Muscle layer of colon (tissue), 2 donors: ENCODE results near the gene ST7L.

Source experiments
- H3K27ac ChIP-seq: one replicate; pipeline ENCODE4 v1.7.0; 2013; ENCODE audit warnings: low read depth, mild to moderate bottlenecking, low read length, moderate library complexity
- H3K27me3 ChIP-seq, 2 donors: one replicate each; pipeline ENCODE4 v1.7.0; 2013; ENCODE audit warnings: low read length in 2 of 2, mild to moderate bottlenecking in 2 of 2; ENCODE audit not compliant: insufficient read depth in 2 of 2, control insufficient read depth in 1 of 2
- H3K36me3 ChIP-seq: one replicate; pipeline ENCODE4 v1.7.0; 2013; ENCODE audit warnings: mild to moderate bottlenecking, low read length; ENCODE audit not compliant: insufficient read depth
- H3K4me1 ChIP-seq: one replicate; pipeline ENCODE4 v1.7.0; 2013; ENCODE audit warnings: mild to moderate bottlenecking, low read length; ENCODE audit not compliant: insufficient read depth
- H3K4me3 ChIP-seq, 2 donors: one replicate each; pipeline ENCODE4 v1.7.0; 2013; ENCODE audit warnings: low read length in 2 of 2, low read depth in 1 of 2, mild to moderate bottlenecking in 1 of 2, moderate library complexity in 1 of 2
- H3K9ac ChIP-seq: one replicate; pipeline ENCODE4 v1.7.0; 2013; ENCODE audit warnings: low read length
- H3K9me3 ChIP-seq: one replicate; pipeline ENCODE4 v1.7.0; 2013; ENCODE audit warnings: mild to moderate bottlenecking, low read length
- donor health status: abdominal sarcoma.
- donor health status: Adenocarcinoma of cecum.

ST7L gene

GRCh38 chr1:112575154-112575804 is 43.7 kb downstream of the ST7L start:
- Histone ChIP-seq H3K36me3 (peaks cover 20% of the 10 kb centered on the region), H3K9ac (no peak overlapping the region), H3K4me1 (no peaks in the 10 kb centered on the region), H3K4me3 (no peak overlapping the region), H3K9me3 (no peaks in the 10 kb centered on the region), H3K27me3 (no peaks in the 10 kb centered on the region), H3K27ac (no peak overlapping the region)

DNA sequence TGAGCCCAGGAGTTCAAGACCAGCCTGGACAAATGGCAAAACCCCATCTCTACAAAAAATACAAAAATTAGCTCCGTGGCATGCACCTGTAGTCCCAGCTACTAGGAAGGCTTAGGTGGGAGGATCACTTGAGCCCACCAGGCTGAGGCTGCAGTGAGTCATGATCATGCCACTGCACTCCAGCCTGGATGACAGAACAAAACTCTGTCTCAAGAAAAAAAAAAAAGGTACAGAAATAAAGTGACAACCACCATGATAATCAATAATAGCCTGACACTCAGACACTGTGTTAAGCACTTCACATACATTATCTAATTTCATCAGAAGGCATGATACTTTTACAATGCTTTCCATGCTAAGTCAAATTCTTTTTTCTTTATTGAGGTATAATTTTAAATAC is 53.1 kb downstream of the ST7L start:
- Histone ChIP-seq H3K4me3 (no peak overlapping the region), H3K4me1 (no peaks in the 10 kb centered on the region), H3K27me3 (no peaks in the 10 kb centered on the region), H3K27ac (no peak overlapping the region), H3K9ac (no peak overlapping the region), H3K9me3 (no peaks in the 10 kb centered on the region), H3K36me3 (no peaks in the 10 kb centered on the region)

- Histone ChIP-seq H3K4me1 (no peaks in the 10 kb centered on the region), H3K36me3 (no peaks in the 10 kb centered on the region), H3K9me3 (no peaks in the 10 kb centered on the region), H3K9ac (no peak overlapping the region), H3K27me3 (no peaks in the 10 kb centered on the region), H3K4me3 (no peak overlapping the region), H3K27ac (no peak overlapping the region)
Observed at GRCh38 chr1:112564081-112564480, 54.9 kb downstream of the ST7L start.

DNA sequence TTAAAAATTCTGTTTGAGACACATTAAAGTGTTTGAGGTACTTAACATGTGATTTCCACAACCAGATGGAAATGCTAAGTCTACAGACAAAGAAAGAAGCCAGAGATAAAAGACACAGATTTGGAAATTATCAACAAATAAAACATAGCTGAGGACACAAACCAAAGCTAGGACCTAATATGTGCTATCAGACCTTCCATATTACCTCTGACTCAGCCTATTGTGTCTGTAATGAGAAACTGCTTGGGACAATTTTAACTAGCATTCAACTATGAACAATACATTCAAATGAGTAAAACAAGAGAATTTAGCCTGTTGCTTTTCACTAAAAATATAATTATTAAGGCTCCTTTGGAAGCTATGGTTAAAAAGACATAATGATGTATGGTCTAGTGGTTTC is 55.6 kb downstream of the ST7L start:
- no peak overlapping the region for H3K9ac ChIP-seq
- no peaks in the 10 kb centered on the region for H3K4me1 ChIP-seq
- H3K27ac ChIP-seq = no peak overlapping the region
- H3K9me3 ChIP-seq = no peaks in the 10 kb centered on the region
- H3K36me3 ChIP-seq = no peaks in the 10 kb centered on the region
- no peaks in the 10 kb centered on the region for H3K27me3 ChIP-seq
- H3K4me3 ChIP-seq = no peak overlapping the region

- no peak overlapping the region for H3K27ac ChIP-seq
- no peaks in the 10 kb centered on the region for H3K27me3 ChIP-seq
- no peak overlapping the region for H3K4me3 ChIP-seq
- H3K36me3 ChIP-seq = no peaks in the 10 kb centered on the region
- no peaks in the 10 kb centered on the region for H3K9me3 ChIP-seq
- no peaks in the 10 kb centered on the region for H3K4me1 ChIP-seq
- H3K9ac ChIP-seq = no peak overlapping the region
Observed at GRCh38 chr1:112558634-112559033, 60.3 kb downstream of the ST7L start.

DNA sequence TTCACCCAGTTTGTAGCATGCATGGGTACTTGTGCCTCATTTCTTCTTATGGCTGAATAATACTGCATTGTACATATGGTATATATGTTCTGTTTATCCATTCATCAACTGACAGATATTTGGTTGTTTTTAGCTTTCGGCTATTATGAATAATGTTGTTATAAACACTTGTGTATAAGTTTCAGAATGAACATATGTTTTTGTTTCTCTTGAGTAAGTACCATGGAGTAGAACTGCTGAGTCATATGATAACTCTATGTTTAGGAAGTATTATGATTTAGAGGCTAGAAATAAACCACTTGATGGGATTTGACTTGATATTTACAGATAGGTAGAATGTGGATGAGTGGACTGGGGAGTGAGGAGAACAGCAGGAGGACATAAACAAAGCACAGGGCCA is 61.6 kb downstream of the ST7L start:
- Histone ChIP-seq H3K9ac (no peak overlapping the region), H3K36me3 (no peaks in the 10 kb centered on the region), H3K4me3 (no peak overlapping the region), H3K9me3 (no peaks in the 10 kb centered on the region), H3K4me1 (no peaks in the 10 kb centered on the region), H3K27ac (no peak overlapping the region), H3K27me3 (no peaks in the 10 kb centered on the region)

GRCh38 chr1:112554411-112554810 is 64.5 kb downstream of the ST7L start:
- Histone ChIP-seq H3K4me1 (no peaks in the 10 kb centered on the region), H3K9me3 (no peaks in the 10 kb centered on the region), H3K4me3 (no peak overlapping the region), H3K36me3 (no peaks in the 10 kb centered on the region), H3K27me3 (no peaks in the 10 kb centered on the region), H3K27ac (no peak overlapping the region), H3K9ac (no peak overlapping the region)

GRCh38 chr1:112549590-112549989 is 69.4 kb downstream of the ST7L start:
- H3K27me3 ChIP-seq = no peaks in the 10 kb centered on the region
- no peaks in the 10 kb centered on the region for H3K4me1 ChIP-seq
- no peak overlapping the region for H3K27ac ChIP-seq
- no peaks in the 10 kb centered on the region for H3K36me3 ChIP-seq
- H3K4me3 ChIP-seq = no peak overlapping the region
- H3K9me3 ChIP-seq = no peaks in the 10 kb centered on the region
- no peak overlapping the region for H3K9ac ChIP-seq

- no peak overlapping the region for H3K4me3 ChIP-seq
- H3K9ac ChIP-seq = no peak overlapping the region
- H3K27me3 ChIP-seq = no peaks in the 10 kb centered on the region
- no peaks in the 10 kb centered on the region for H3K4me1 ChIP-seq
- H3K36me3 ChIP-seq = no peaks in the 10 kb centered on the region
- H3K27ac ChIP-seq = no peak overlapping the region
- H3K9me3 ChIP-seq = no peaks in the 10 kb centered on the region
Observed at GRCh38 chr1:112548547-112548946, 70.4 kb downstream of the ST7L start.

DNA sequence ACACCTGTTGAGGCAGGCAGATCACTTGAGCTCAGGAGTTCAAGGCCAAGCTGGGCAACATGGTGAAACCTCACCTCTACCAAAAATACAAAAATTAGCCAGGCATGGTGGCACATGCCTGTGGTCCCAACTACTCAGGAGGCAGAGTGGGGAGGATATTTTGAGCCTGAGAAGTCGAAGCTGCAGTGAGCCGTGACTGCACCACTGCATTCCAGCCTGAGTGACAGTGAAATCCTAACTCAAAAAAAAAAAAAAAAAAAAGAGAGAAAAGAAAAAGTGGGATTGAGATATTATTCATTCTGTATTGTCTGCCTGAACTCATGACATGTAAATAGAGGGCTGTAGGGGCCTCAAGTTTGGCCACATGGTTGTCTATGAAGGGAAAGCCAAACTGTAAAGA is 72.9 kb downstream of the ST7L start:
- Histone ChIP-seq H3K27me3 (no peaks in the 10 kb centered on the region), H3K4me1 (no peaks in the 10 kb centered on the region), H3K9ac (no peak overlapping the region), H3K27ac (no peak overlapping the region), H3K4me3 (no peak overlapping the region), H3K36me3 (peaks cover 8% of the 10 kb centered on the region), H3K9me3 (no peaks in the 10 kb centered on the region)

- H3K4me3 ChIP-seq = no peak overlapping the region
- H3K9me3 ChIP-seq = no peaks in the 10 kb centered on the region
- H3K27me3 ChIP-seq = no peaks in the 10 kb centered on the region
- no peak overlapping the region for H3K9ac ChIP-seq
- H3K36me3 ChIP-seq = peaks cover 20% of the 10 kb centered on the region
- H3K27ac ChIP-seq = no peak overlapping the region
- no peaks in the 10 kb centered on the region for H3K4me1 ChIP-seq
Observed at GRCh38 chr1:112544751-112545150, 74.2 kb downstream of the ST7L start.

GRCh38 chr1:112544011-112544688 is 74.8 kb downstream of the ST7L start:
- no peaks in the 10 kb centered on the region for H3K9me3 ChIP-seq
- H3K4me3 ChIP-seq = no peak overlapping the region
- no peak overlapping the region for H3K9ac ChIP-seq
- H3K4me1 ChIP-seq = no peaks in the 10 kb centered on the region
- H3K27ac ChIP-seq = no peak overlapping the region
- peaks cover 20% of the 10 kb centered on the region for H3K36me3 ChIP-seq
- no peaks in the 10 kb centered on the region for H3K27me3 ChIP-seq
